Measurements from ENCODE around the gene GPR39.
"Not testable (repeated sequence)": the region's sequence is repeated elsewhere in the genome, so short reads cannot be mapped to it uniquely, and the experiment has no call there.

Gene GPR39

GRCh38 chr2:132416723-132417395 is at the start of gene GPR39:
TSS of gene GPR39 (plus strand) at chr2:132416805.
- Mint-ChIP-seq H3K27me3 (peaks cover 53% of the 10 kb centered on the region), H3K4me3 (no peak within 1 kb of the TSS), H3K9me3 (peaks cover 0 to 15% of the 10 kb centered on the region in 2 donors), H3K4me1 (no peaks in the 10 kb centered on the region), H3K27ac (no peak within 1 kb of the TSS)
- no peak for DNase-seq
- peak; percentile 15 for ATAC-seq

GRCh38 chr2:132368191-132368590 is 48.4 kb upstream of the GPR39 start:
- ATAC-seq = no peak
- peaks cover 7% of the 10 kb centered on the region for H3K27me3 Mint-ChIP-seq

GRCh38 chr2:132372276-132372675 is 44.3 kb upstream of the GPR39 start:
- Mint-ChIP-seq H3K27ac (no peak overlapping the region), H3K9me3 (peaks cover 0 to 7% of the 10 kb centered on the region in 2 donors), H3K4me3 (no peak overlapping the region), H3K27me3 (peaks cover 7% of the 10 kb centered on the region), H3K4me1 (no peaks in the 10 kb centered on the region)
- ATAC-seq = no peak
- no peak for DNase-seq

More at GRCh38 chr2:132368191-132368590, 48.4 kb upstream of the GPR39 start:
- no peak overlapping the region for H3K27ac Mint-ChIP-seq
- peaks cover 13 to 16% of the 10 kb centered on the region in 2 donors for H3K9me3 Mint-ChIP-seq
- H3K4me1 Mint-ChIP-seq = no peaks in the 10 kb centered on the region
- no peak overlapping the region for H3K4me3 Mint-ChIP-seq
- no peak for DNase-seq

GRCh38 chr2:132373391-132374135 is 43.0 kb upstream of the GPR39 start:
- H3K4me1 Mint-ChIP-seq = no peaks in the 10 kb centered on the region
- no peak overlapping the region for H3K4me3 Mint-ChIP-seq
- ATAC-seq (no peak), DNase-seq (no peak)
- H3K27ac Mint-ChIP-seq = peak overlapping the region in 1 of 2 donors; percentile 12
- peaks cover 7% of the 10 kb centered on the region for H3K27me3 Mint-ChIP-seq
- H3K9me3 Mint-ChIP-seq = peaks cover 0 to 7% of the 10 kb centered on the region in 2 donors

- H3K4me1 Mint-ChIP-seq = no peaks in the 10 kb centered on the region
- no peak for ATAC-seq
- H3K27ac Mint-ChIP-seq = no peak overlapping the region
- DNase-seq = no peak
- H3K27me3 Mint-ChIP-seq = peaks cover 7% of the 10 kb centered on the region
- H3K4me3 Mint-ChIP-seq = no peak overlapping the region
- H3K9me3 Mint-ChIP-seq = peaks cover 0 to 7% of the 10 kb centered on the region in 2 donors
Measured at GRCh38 chr2:132374151-132374550, 42.5 kb upstream of the GPR39 start.

GRCh38 chr2:132374551-132374950 is 42.1 kb upstream of the GPR39 start:
- Mint-ChIP-seq H3K27ac (no peak overlapping the region), H3K9me3 (peaks cover 0 to 7% of the 10 kb centered on the region in 2 donors), H3K4me1 (no peaks in the 10 kb centered on the region), H3K27me3 (peaks cover 7% of the 10 kb centered on the region), H3K4me3 (no peak overlapping the region)
- ATAC-seq (no peak), DNase-seq (no peak)

- ATAC-seq (no peak), DNase-seq (no peak)
- H3K27ac Mint-ChIP-seq = no peak overlapping the region
- peaks cover 7% of the 10 kb centered on the region for H3K27me3 Mint-ChIP-seq
- H3K9me3 Mint-ChIP-seq = peaks cover 0 to 7% of the 10 kb centered on the region in 2 donors
- H3K4me3 Mint-ChIP-seq = no peak overlapping the region
- no peaks in the 10 kb centered on the region for H3K4me1 Mint-ChIP-seq
Measured at GRCh38 chr2:132374961-132375360, 41.6 kb upstream of the GPR39 start.

- H3K9me3 Mint-ChIP-seq = peaks cover 0 to 8% of the 10 kb centered on the region in 2 donors
- no peaks in the 10 kb centered on the region for H3K4me1 Mint-ChIP-seq
- ATAC-seq = no peak
- H3K27ac Mint-ChIP-seq = no peak overlapping the region
- DNase-seq = no peak
- peaks cover 16% of the 10 kb centered on the region for H3K27me3 Mint-ChIP-seq
- H3K4me3 Mint-ChIP-seq = no peak overlapping the region
Measured at GRCh38 chr2:132381376-132381775, 35.2 kb upstream of the GPR39 start.

GRCh38 chr2:132383956-132384355 is 32.6 kb upstream of the GPR39 start:
- ATAC-seq = no peak
- no peak for DNase-seq
- peaks cover 0 to 8% of the 10 kb centered on the region in 2 donors for H3K9me3 Mint-ChIP-seq
- no peaks in the 10 kb centered on the region for H3K4me1 Mint-ChIP-seq
- no peak overlapping the region for H3K4me3 Mint-ChIP-seq
- no peak overlapping the region for H3K27ac Mint-ChIP-seq
- H3K27me3 Mint-ChIP-seq = peaks cover 16% of the 10 kb centered on the region

- Mint-ChIP-seq H3K9me3 (peaks cover 0 to 8% of the 10 kb centered on the region in 2 donors), H3K4me1 (no peaks in the 10 kb centered on the region), H3K27me3 (peaks cover 16% of the 10 kb centered on the region), H3K4me3 (no peak overlapping the region), H3K27ac (no peak overlapping the region)
- DNase-seq = no peak
- no peak for ATAC-seq
Measured at GRCh38 chr2:132384491-132385151, 32.0 kb upstream of the GPR39 start.

- ATAC-seq (no peak), DNase-seq (no peak)
- Mint-ChIP-seq H3K9me3 (peaks cover 0 to 2% of the 10 kb centered on the region in 2 donors), H3K27me3 (peaks cover 16% of the 10 kb centered on the region), H3K4me1 (no peaks in the 10 kb centered on the region), H3K27ac (no peak overlapping the region), H3K4me3 (no peak overlapping the region)
Measured at GRCh38 chr2:132387126-132387525, 29.5 kb upstream of the GPR39 start.

- Mint-ChIP-seq H3K27ac (no peak overlapping the region), H3K9me3 (peaks cover 5 to 13% of the 10 kb centered on the region in 2 donors), H3K4me3 (no peak overlapping the region), H3K4me1 (no peaks in the 10 kb centered on the region), H3K27me3 (peaks cover 4% of the 10 kb centered on the region)
- DNase-seq (no peak), ATAC-seq (no peak)
Measured at GRCh38 chr2:132390076-132390475, 26.5 kb upstream of the GPR39 start.

- H3K27ac Mint-ChIP-seq = no peak overlapping the region
- H3K27me3 Mint-ChIP-seq = no peaks in the 10 kb centered on the region
- ATAC-seq (no peak), DNase-seq (no peak)
- peaks cover 14 to 26% of the 10 kb centered on the region in 2 donors for H3K9me3 Mint-ChIP-seq
- H3K4me1 Mint-ChIP-seq = no peaks in the 10 kb centered on the region
- H3K4me3 Mint-ChIP-seq = no peak overlapping the region
Measured at GRCh38 chr2:132391378-132391777, 25.2 kb upstream of the GPR39 start.

- H3K27ac Mint-ChIP-seq = no peak overlapping the region
- DNase-seq (no peak), ATAC-seq (no peak)
- H3K9me3 Mint-ChIP-seq = peaks cover 16 to 26% of the 10 kb centered on the region in 2 donors
- no peaks in the 10 kb centered on the region for H3K4me1 Mint-ChIP-seq
- H3K27me3 Mint-ChIP-seq = no peaks in the 10 kb centered on the region
- no peak overlapping the region for H3K4me3 Mint-ChIP-seq
Measured at GRCh38 chr2:132392221-132392620, 24.4 kb upstream of the GPR39 start.

GRCh38 chr2:132392879-132393278 is 23.7 kb upstream of the GPR39 start:
- H3K4me3 Mint-ChIP-seq = no peak overlapping the region
- H3K9me3 Mint-ChIP-seq = peaks cover 16 to 26% of the 10 kb centered on the region in 2 donors
- ATAC-seq (no peak), DNase-seq (no peak)
- H3K4me1 Mint-ChIP-seq = no peaks in the 10 kb centered on the region
- H3K27ac Mint-ChIP-seq = no peak overlapping the region
- no peaks in the 10 kb centered on the region for H3K27me3 Mint-ChIP-seq

GRCh38 chr2:132397042-132397441 is 19.6 kb upstream of the GPR39 start:
- H3K4me3 Mint-ChIP-seq, H3K4me1 Mint-ChIP-seq, ATAC-seq, H3K27me3 Mint-ChIP-seq, H3K27ac Mint-ChIP-seq, DNase-seq: not testable (repeated sequence)
- peaks cover 25 to 36% of the 10 kb centered on the region in 2 donors for H3K9me3 Mint-ChIP-seq
